Epithelial cell of proximal tubule (primary cell): Measurements from ENCODE around the gene GLRX3. TPM values are rescaled to one million over a fixed set of nuclear protein-coding genes. Genes with fewer than 3 reads are reported as not detected.

Experiments
- DNase-seq: peaks from one replicate; pipeline ENCODE4 v3.0.0-alpha.2; 2011; ENCODE audit warnings: low read depth
- H3K4me3 ChIP-seq: 2 replicates; pipeline ENCODE4 v1.5.1; 2011; ENCODE audit warnings: low read depth, mild to moderate bottlenecking, low read length
- CTCF ChIP-seq: conservative IDR thresholded peaks from 2 replicates; pipeline ENCODE4 v1.5.1; 2012; ENCODE audit warnings: low read depth, mild to moderate bottlenecking, low read length
- total RNA-seq: library from RNA; depleted of rRNA; stranded (reverse); fragments of >200 nt; gene quantifications from 2 replicates; pipeline ENCODE4 v1.2.3, GENCODE V29; 2015

GLRX3 gene
- total RNA-seq, 1 donor from 2014 or later = 133 TPM

- no peak overlapping the region for H3K4me3 ChIP-seq
- DNase-seq = no peak
- no peak for TF ChIP-seq CTCF
Observed at GRCh38 chr10:130215931-130216231, 79.7 kb downstream of the GLRX3 start.

- DNase-seq = no peak
- no peak overlapping the region for H3K4me3 ChIP-seq
- no peak for TF ChIP-seq CTCF
Observed at GRCh38 chr10:130218181-130218641, 82.0 kb downstream of the GLRX3 start.

GRCh38 chr10:130218936-130219335 is 82.7 kb downstream of the GLRX3 start:
- no peak for DNase-seq
- no peak for TF ChIP-seq CTCF
- no peak overlapping the region for H3K4me3 ChIP-seq

GRCh38 chr10:130220251-130221185 is 84.3 kb downstream of the GLRX3 start:
- no peak overlapping the region for H3K4me3 ChIP-seq
- no peak for DNase-seq
- TF ChIP-seq CTCF = no peak

DNA sequence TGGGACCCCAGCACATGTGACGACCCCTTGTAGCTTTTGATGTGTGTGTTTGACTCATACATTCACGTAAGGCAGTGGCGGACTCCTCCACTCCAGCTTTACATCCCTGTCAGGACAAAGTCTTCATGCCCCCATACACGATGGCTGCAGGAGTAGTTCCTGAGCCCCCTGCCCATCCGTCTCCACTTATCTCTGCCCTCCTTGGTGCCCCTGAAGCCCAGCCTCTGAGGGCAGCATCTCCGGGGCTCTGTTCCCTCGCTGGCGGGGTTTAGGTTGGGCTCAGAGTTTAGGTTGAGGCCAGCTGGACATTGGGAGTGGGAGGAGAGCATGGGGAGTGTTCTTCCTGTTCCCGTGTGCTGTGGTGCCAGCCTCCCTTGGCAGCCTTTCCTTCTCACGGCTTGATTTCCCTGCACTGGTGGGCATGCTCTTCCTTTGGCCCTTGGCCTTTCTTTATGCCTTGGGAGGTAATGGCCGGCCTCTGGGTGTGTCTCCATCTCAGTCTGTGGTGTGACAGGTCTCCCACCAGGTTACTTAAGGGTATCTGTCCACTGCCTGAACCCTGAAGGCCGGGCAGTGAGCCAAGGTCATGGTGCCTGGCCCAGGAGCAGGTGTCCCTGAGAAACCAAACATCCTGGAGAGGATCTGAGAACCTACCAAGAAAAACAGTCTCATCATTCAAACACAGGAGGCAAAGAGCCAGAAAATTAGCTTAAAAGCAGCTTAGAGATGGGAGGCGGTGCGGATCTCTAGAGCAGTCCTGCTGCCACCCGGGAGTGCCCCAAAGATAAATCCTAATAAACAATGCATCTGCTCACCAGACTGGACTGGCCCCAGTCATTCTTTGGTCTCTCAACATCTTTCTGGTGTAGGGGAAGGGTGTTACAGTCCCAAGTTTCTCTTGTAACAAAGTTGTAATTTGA is 85.5 kb downstream of the GLRX3 start:
- DNase-seq = no peak
- TF ChIP-seq CTCF = no peak
- no peak overlapping the region for H3K4me3 ChIP-seq

DNA sequence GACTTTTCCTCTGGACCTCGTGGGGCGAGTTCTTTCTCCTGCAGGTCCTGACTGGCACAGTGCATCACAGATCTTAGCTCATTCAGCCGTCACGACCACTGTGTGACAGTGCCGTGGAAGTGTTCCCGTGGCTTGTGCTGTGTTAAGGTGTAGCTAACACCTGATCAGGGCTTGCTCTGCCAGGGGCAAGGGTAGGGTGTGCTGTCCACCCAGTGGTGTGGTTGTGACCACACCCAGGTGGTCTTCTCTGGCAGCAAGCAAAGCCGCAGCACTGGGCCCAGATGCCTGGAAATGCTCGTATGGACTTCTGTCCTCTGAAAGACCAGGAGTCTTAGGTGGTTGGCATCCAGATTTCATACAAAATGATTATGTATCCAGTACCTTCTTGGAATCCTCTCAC is 86.2 kb downstream of the GLRX3 start:
- DNase-seq = no peak
- TF ChIP-seq CTCF = no peak
- H3K4me3 ChIP-seq = no peak overlapping the region
